Osteocyte (in vitro differentiated cells): ENCODE data around the gene RAD23B. TPM values are rescaled to one million over a fixed set of nuclear protein-coding genes. Genes with fewer than 3 reads are reported as not detected.

Experiments
- DNase-seq: peaks from one replicate; pipeline ENCODE4 v3.0.0; 2021; ENCODE audit warnings: mixed read lengths; ENCODE audit not compliant: unreplicated experiment; ENCODE audit errors: extremely low spot score
- H3K27ac Mint-ChIP-seq: one replicate; pipeline ENCODE4 v1.8.0; 2021; ENCODE audit warnings: mild to moderate bottlenecking, mixed read lengths; ENCODE audit not compliant: unreplicated experiment
- H3K27me3 Mint-ChIP-seq: one replicate; pipeline ENCODE4 v1.8.0; 2021; ENCODE audit warnings: mixed read lengths; ENCODE audit not compliant: unreplicated experiment
- H3K36me3 Mint-ChIP-seq: one replicate; pipeline ENCODE4 v1.8.0; 2021; ENCODE audit warnings: mixed read lengths; ENCODE audit not compliant: unreplicated experiment
- H3K4me1 Mint-ChIP-seq: one replicate; pipeline ENCODE4 v1.8.0; 2021; ENCODE audit warnings: mixed read lengths; ENCODE audit not compliant: unreplicated experiment
- H3K4me3 Mint-ChIP-seq: one replicate; pipeline ENCODE4 v1.8.0; 2021; ENCODE audit warnings: mild to moderate bottlenecking, moderate library complexity, mixed read lengths; ENCODE audit not compliant: unreplicated experiment
- H3K9me3 Mint-ChIP-seq: one replicate; pipeline ENCODE4 v1.8.0; 2021; ENCODE audit warnings: mixed read lengths; ENCODE audit not compliant: unreplicated experiment
- CTCF ChIP-seq: fragments of 200-600 bp; sonication (generic); IDR thresholded peaks from 2 replicates; pipeline ENCODE4 v1.5.0; 2021; ENCODE audit warnings: antibody characterized with exemption, mild to moderate bottlenecking, moderate library complexity
- total RNA-seq: library from RNA; stranded (reverse); gene quantifications from 2 replicates; pipeline ENCODE4 v1.2.1, GENCODE V29; 2021

RAD23B gene
- total RNA-seq, 1 donor from 2014 or later: 125 TPM

- no peak overlapping the region for H3K27ac Mint-ChIP-seq
- no peaks in the 10 kb centered on the region for H3K9me3 Mint-ChIP-seq
- no peak for DNase-seq
- H3K4me1 Mint-ChIP-seq: peaks cover 44% of the 10 kb centered on the region
- no peak for TF ChIP-seq CTCF
- H3K4me3 Mint-ChIP-seq: no peak overlapping the region
- H3K27me3 Mint-ChIP-seq: no peaks in the 10 kb centered on the region
- H3K36me3 Mint-ChIP-seq: no peaks in the 10 kb centered on the region
Observed at GRCh38 chr9:107279086-107279485, 4.0 kb upstream of the RAD23B start.

GRCh38 chr9:107280543-107280942, 2.5 kb upstream of the RAD23B start:
- Mint-ChIP-seq H3K4me1 (peaks cover 36% of the 10 kb centered on the region), H3K9me3 (no peaks in the 10 kb centered on the region), H3K4me3 (no peak overlapping the region), H3K36me3 (no peaks in the 10 kb centered on the region), H3K27ac (peak overlapping the region; percentile 8), H3K27me3 (no peaks in the 10 kb centered on the region)
- DNase-seq: no peak
- no peak for TF ChIP-seq CTCF

GRCh38 chr9:107281184-107281583, 1.9 kb upstream of the RAD23B start:
- no peaks in the 10 kb centered on the region for H3K27me3 Mint-ChIP-seq
- no peak overlapping the region for H3K4me3 Mint-ChIP-seq

GRCh38 chr9:107281922-107282667, 984 bp upstream of the RAD23B start:
- Mint-ChIP-seq H3K9me3 (no peaks in the 10 kb centered on the region), H3K27ac (peak overlapping the region; percentile 94), H3K36me3 (peaks cover 1% of the 10 kb centered on the region), H3K4me1 (peaks cover 38% of the 10 kb centered on the region), H3K4me3 (peak overlapping the region; percentile 87), H3K27me3 (no peaks in the 10 kb centered on the region)
- DNase-seq: no peak
- TF ChIP-seq CTCF: no peak

More at GRCh38 chr9:107281184-107281583, 1.9 kb upstream of the RAD23B start:
- H3K36me3 Mint-ChIP-seq: no peaks in the 10 kb centered on the region
- no peaks in the 10 kb centered on the region for H3K9me3 Mint-ChIP-seq
- H3K27ac Mint-ChIP-seq: no peak overlapping the region
- no peak for DNase-seq
- TF ChIP-seq CTCF: no peak
- peaks cover 39% of the 10 kb centered on the region for H3K4me1 Mint-ChIP-seq

GRCh38 chr9:107283623-107284616, 841 bp downstream of the RAD23B start:
- DNase-seq: no peak
- Mint-ChIP-seq H3K36me3 (peaks cover 1% of the 10 kb centered on the region), H3K27ac (peak overlapping the region; percentile 91), H3K4me1 (peaks cover 43% of the 10 kb centered on the region), H3K9me3 (no peaks in the 10 kb centered on the region), H3K4me3 (peak overlapping the region; percentile 95), H3K27me3 (no peaks in the 10 kb centered on the region)
- no peak for TF ChIP-seq CTCF
